ENCODE measurements around the gene COL15A1.

Gene COL15A1

DNA sequence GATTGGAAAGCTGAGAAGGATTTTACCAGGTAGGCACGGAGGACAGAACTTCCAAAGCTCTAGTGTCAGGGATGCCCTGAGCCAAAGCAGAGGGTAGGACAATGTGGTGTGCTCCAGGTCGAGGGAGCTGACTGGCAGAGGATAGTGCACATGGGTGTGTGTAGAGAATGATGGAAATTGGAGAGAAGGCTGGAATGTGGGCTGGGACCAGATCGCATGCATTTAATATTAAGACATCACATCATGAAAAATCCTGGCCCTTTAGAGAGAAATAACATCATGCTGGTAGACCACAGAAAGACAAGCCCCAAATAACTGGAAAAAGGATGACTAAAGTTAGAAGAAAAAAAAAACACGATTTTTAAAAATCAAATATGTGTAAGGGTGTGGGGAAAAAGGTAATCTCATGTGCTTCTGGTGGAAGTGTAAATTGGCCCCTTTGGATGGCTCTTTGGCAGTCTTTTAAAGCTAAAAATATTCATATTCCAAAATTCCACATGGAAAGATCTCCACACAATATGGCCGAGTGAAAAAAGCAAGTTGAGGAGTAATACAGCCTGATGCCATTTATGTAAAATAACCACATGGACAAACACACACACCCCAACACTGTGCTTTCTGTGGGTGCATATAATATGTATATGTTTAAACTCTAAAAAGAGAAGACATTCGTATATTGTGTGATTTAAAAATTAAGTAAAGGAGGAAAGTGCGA is 94.2 kb downstream of the COL15A1 start:
- Histone ChIP-seq H3K27ac (replicated peaks) (no peak overlapping the region), H3K27me3 (ENCODE audit: insufficient read depth, poor library complexity, severe bottlenecking) (no peaks in the 10 kb centered on the region)
- TF ChIP-seq, protein P1, sequence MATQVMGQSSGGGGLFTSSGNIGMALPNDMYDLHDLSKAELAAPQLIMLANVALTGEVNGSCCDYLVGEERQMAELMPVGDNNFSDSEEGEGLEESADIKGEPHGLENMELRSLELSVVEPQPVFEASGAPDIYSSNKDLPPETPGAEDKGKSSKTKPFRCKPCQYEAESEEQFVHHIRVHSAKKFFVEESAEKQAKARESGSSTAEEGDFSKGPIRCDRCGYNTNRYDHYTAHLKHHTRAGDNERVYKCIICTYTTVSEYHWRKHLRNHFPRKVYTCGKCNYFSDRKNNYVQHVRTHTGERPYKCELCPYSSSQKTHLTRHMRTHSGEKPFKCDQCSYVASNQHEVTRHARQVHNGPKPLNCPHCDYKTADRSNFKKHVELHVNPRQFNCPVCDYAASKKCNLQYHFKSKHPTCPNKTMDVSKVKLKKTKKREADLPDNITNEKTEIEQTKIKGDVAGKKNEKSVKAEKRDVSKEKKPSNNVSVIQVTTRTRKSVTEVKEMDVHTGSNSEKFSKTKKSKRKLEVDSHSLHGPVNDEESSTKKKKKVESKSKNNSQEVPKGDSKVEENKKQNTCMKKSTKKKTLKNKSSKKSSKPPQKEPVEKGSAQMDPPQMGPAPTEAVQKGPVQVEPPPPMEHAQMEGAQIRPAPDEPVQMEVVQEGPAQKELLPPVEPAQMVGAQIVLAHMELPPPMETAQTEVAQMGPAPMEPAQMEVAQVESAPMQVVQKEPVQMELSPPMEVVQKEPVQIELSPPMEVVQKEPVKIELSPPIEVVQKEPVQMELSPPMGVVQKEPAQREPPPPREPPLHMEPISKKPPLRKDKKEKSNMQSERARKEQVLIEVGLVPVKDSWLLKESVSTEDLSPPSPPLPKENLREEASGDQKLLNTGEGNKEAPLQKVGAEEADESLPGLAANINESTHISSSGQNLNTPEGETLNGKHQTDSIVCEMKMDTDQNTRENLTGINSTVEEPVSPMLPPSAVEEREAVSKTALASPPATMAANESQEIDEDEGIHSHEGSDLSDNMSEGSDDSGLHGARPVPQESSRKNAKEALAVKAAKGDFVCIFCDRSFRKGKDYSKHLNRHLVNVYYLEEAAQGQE (IDR thresholded peaks at IDR 0.05; ENCODE audit: insufficient replicate concordance, low read depth) = no peak
- TF ChIP-seq GABPA (IDR thresholded peaks at IDR 0.05; ENCODE audit: low read depth) (no peak), SPI1 (IDR thresholded peaks at IDR 0.05; ENCODE audit: borderline replicate concordance, low read depth) (no peak), POLR2AphosphoS5 (IDR thresholded peaks at IDR 0.05; ENCODE audit: low read depth) (no peak), CTCF (IDR thresholded peaks at IDR 0.05; ENCODE audit: insufficient read depth, low read length) (no peak)

GRCh38 chr9:99038484-99038820 is 94.7 kb downstream of the COL15A1 start:
- Histone ChIP-seq H3K27me3 (ENCODE audit: insufficient read depth, poor library complexity, severe bottlenecking) (no peaks in the 10 kb centered on the region), H3K4me3 (replicated peaks; ENCODE audit: insufficient read depth, low read length) (no peak overlapping the region), H3K27ac (replicated peaks) (no peak overlapping the region)
- TF ChIP-seq, protein P1 (IDR thresholded peaks at IDR 0.05; ENCODE audit: insufficient replicate concordance, low read depth) = no peak
- TF ChIP-seq POLR2AphosphoS5 (IDR thresholded peaks at IDR 0.05; ENCODE audit: low read depth) = no peak
- no peak for TF ChIP-seq GABPA (IDR thresholded peaks at IDR 0.05; ENCODE audit: low read depth)
- TF ChIP-seq SPI1 (IDR thresholded peaks at IDR 0.05; ENCODE audit: borderline replicate concordance, low read depth) = no peak
- no peak for TF ChIP-seq CTCF (IDR thresholded peaks at IDR 0.05; ENCODE audit: insufficient read depth, low read length)
- DNase-seq (ENCODE audit: low read depth in 1 of 2, low spot score in 1 of 2) = no peak

More for the DNA sequence above, 94.2 kb downstream of the COL15A1 start:
- H3K4me3 ChIP-seq (replicated peaks; ENCODE audit: insufficient read depth, low read length) = no peak overlapping the region
- DNase-seq (ENCODE audit: low read depth in 1 of 2, low spot score in 1 of 2) = no peak

DNA sequence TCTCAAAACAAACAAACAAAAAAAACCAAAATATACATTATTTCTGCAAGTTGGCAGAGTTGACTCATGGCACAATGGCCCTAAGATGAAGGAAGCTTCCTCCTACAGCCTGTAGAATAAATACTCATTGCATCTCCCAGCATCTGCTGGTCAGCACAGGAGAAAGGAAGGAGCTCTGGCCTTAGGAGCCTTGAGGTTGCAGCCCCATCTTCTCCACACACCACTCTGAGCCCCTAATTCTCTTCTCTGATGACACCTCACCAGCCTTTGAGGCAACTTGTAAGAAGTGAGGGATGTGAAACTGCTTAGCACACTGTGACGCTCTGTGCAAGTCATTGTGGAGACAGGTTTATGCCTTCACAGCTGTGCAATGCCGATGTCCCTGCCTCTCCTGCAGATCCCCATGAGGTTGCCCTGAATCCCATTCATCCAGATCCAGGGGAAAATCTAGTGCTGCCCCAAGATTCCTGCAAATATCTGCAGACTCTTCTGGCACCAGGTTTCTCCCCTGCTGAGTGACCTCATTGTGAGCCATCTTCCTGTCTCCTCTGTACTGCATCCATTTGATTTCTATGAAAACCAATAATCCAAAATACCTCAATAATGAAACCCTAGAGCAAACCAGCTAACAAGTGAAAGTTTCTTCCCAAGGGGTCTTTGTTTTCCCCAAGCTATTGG is 95.9 kb downstream of the COL15A1 start:
- no peak overlapping the region for H3K27ac ChIP-seq (replicated peaks)
- no peak for DNase-seq (ENCODE audit: low read depth in 1 of 2, low spot score in 1 of 2)
- no peaks in the 10 kb centered on the region for H3K27me3 ChIP-seq (ENCODE audit: insufficient read depth, poor library complexity, severe bottlenecking)
- no peak for TF ChIP-seq CTCF (IDR thresholded peaks at IDR 0.05; ENCODE audit: insufficient read depth, low read length)
- TF ChIP-seq, protein P1 (IDR thresholded peaks at IDR 0.05; ENCODE audit: insufficient replicate concordance, low read depth) = no peak
- no peak for TF ChIP-seq SPI1 (IDR thresholded peaks at IDR 0.05; ENCODE audit: borderline replicate concordance, low read depth)
- TF ChIP-seq GABPA (IDR thresholded peaks at IDR 0.05; ENCODE audit: low read depth) = no peak
- TF ChIP-seq POLR2AphosphoS5 (IDR thresholded peaks at IDR 0.05; ENCODE audit: low read depth) = no peak
- H3K4me3 ChIP-seq (replicated peaks; ENCODE audit: insufficient read depth, low read length) = no peak overlapping the region
